T-helper 17 cell (primary cell): ENCODE measurements around the gene IL1RL1. TPM values are rescaled to one million over a fixed set of nuclear protein-coding genes. Genes with fewer than 3 reads are reported as not detected.

Source experiments
- ATAC-seq: fragments of 150-1000 bp; cut with Tn5 transposase; 2 replicates; pipeline ENCODE4 v1.10.0; 2021; ENCODE audit warnings: mild to moderate bottlenecking, moderate library complexity
- DNase-seq, 3 donors: peaks; one replicate each; pipeline versions ENCODE4 v3.0.0 to v3.0.0-alpha.2; 2020 to 2021
- H3K9me3 ChIP-seq: one replicate; pipeline ENCODE4 v1.7.0; 2013; ENCODE audit warnings: low read length, mild to moderate bottlenecking; ENCODE audit not compliant: control insufficient read depth, poor library complexity, severe bottlenecking
- H3K27ac Mint-ChIP-seq: one replicate; pipeline ENCODE4 v1.8.0; 2022; ENCODE audit warnings: mild to moderate bottlenecking, moderate library complexity, mixed read lengths
- H3K27me3 Mint-ChIP-seq: one replicate; pipeline ENCODE4 v1.8.0; 2022; ENCODE audit warnings: mixed read lengths
- H3K36me3 Mint-ChIP-seq: one replicate; pipeline ENCODE4 v1.8.0; 2022; ENCODE audit warnings: low read depth, mixed read lengths
- H3K4me1 Mint-ChIP-seq: one replicate; pipeline ENCODE4 v1.8.0; 2022; ENCODE audit warnings: mild to moderate bottlenecking, mixed read lengths
- H3K4me3 Mint-ChIP-seq: one replicate; pipeline ENCODE4 v1.8.0; 2022; ENCODE audit warnings: mild to moderate bottlenecking, moderate library complexity, mixed read lengths
- total RNA-seq, 4 donors: library from RNA in 2 of 4; stranded (reverse) in 2 of 4; gene quantifications; one replicate each; pipeline ENCODE4 v1.2.3 and lab custom pipeline; 2022 to 2026

Gene IL1RL1
- total RNA-seq, 2 donors from 2014 or later, result 0.60 to 0.99 TPM

DNA sequence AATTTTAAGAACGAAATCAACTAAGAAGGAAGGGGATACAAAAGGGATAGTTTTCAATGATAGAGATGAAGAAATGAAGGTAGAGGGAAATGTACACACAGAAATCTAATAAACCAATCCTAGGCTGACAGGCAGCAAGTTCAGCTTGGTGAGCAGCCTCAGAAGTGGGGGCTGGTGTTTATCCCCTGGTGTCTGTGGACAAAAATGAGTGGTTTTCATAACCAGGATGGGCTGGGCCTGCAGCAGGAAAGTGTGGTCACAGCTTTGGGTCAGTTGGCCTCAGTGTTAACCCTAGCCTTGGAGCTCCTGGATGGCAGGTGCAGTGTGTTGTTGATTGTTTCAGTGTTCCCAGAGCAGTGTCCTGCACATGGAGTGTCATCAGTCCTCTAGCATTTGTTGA is 58.5 kb downstream of the IL1RL1 start:
- Mint-ChIP-seq H3K27me3 (no peaks in the 10 kb centered on the region), H3K4me1 (peaks cover 34% of the 10 kb centered on the region), H3K36me3 (peaks cover 5% of the 10 kb centered on the region), H3K4me3 (no peak overlapping the region), H3K27ac (peak overlapping the region; percentile 98)
- DNase-seq, result no peak
- ATAC-seq, result no peak
- peaks cover 7% of the 10 kb centered on the region for H3K9me3 ChIP-seq

DNA sequence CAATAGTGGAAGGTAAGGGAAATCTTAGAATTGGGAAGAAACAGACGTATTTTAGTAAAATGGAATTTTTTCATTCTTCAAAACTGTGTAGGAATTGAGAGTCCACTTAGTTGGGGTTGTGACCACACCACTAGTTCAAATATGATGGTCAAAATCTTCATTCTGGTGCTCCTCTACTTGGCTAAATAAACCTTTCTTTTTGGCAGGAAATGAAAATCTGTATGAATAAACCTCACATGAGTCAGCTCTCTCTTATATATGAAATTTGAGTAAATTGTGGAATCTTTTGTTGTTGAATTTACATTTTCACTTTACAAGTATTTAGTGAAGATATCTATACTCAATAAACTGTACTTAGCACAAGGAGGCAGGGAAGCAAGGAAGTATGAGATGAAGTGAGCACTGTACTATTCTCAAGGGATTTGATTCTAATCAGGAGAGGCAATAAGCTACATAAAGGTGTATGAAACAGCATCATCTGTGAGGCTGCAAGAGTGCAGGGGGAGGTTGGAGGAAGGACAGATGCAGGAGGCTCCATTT is 64.8 kb downstream of the IL1RL1 start:
- H3K9me3 ChIP-seq, result peaks cover 2% of the 10 kb centered on the region
- no peak for ATAC-seq
- Mint-ChIP-seq H3K27ac (peak overlapping the region; percentile 2), H3K4me1 (no peaks in the 10 kb centered on the region), H3K36me3 (peaks cover 3% of the 10 kb centered on the region), H3K27me3 (no peaks in the 10 kb centered on the region), H3K4me3 (no peak overlapping the region)
- DNase-seq, result no peak

- H3K4me3 Mint-ChIP-seq, result no peak overlapping the region
Measured at GRCh38 chr2:102383722-102384121, 72.4 kb downstream of the IL1RL1 start.

DNA sequence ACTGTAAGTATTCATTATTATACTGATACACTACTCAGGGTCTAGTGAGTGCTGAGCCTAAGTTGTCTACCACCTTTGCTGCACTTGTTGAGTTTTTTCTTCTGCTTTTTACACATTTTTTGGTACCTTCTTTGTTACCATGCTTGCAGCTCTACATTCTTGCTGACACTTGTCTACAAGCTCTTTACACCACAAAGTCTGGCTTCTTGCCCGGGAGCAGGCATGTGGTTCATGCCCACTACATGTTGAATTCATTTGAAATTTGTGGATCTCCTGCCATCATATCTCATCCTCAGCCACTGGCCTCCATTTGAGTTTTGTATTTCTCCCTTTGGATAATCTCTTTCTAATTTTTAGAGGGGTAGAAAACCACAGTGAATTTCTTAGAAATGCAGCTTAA is 74.2 kb downstream of the IL1RL1 start:
- Mint-ChIP-seq H3K36me3 (peaks cover 12% of the 10 kb centered on the region), H3K27ac (no peak overlapping the region)

More at GRCh38 chr2:102383722-102384121, 72.4 kb downstream of the IL1RL1 start:
- H3K27me3 Mint-ChIP-seq, result no peaks in the 10 kb centered on the region
- H3K36me3 Mint-ChIP-seq, result peaks cover 9% of the 10 kb centered on the region
- peaks cover 13% of the 10 kb centered on the region for H3K4me1 Mint-ChIP-seq
- H3K27ac Mint-ChIP-seq, result no peak overlapping the region
- ATAC-seq, result no peak
- H3K9me3 ChIP-seq, result peaks cover 3% of the 10 kb centered on the region
- DNase-seq, result no peak

DNA sequence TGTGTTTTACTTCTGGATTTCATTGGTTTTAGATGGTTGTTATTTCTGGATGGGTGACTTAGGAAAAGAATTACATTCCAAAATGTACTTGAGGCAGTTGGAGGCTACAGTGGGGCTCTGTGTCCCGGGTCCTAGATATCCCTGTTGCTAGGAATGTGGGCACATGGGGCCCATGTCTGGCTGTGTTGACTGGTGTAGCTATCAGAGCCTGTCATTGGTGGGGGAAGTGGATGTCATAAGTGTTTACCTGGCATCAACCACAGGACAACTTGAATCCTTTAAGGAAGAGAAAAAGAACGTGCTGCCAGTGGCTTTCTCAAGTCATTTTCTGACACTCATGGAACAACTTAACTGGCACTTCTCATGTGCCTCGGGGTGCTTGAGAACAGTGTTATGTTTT is 74.6 kb downstream of the IL1RL1 start:
- Mint-ChIP-seq H3K27ac (peak overlapping the region; percentile 27), H3K4me1 (peaks cover 20% of the 10 kb centered on the region), H3K27me3 (no peaks in the 10 kb centered on the region), H3K36me3 (peaks cover 12% of the 10 kb centered on the region), H3K4me3 (no peak overlapping the region)
- no peak for DNase-seq
- peaks cover 3% of the 10 kb centered on the region for H3K9me3 ChIP-seq
- ATAC-seq, result no peak

More for the DNA sequence above, 74.2 kb downstream of the IL1RL1 start:
- DNase-seq (no peak), ATAC-seq (no peak)
- H3K4me1 Mint-ChIP-seq, result peaks cover 20% of the 10 kb centered on the region
- H3K4me3 Mint-ChIP-seq, result no peak overlapping the region
- H3K9me3 ChIP-seq, result peaks cover 3% of the 10 kb centered on the region
- no peaks in the 10 kb centered on the region for H3K27me3 Mint-ChIP-seq

DNA sequence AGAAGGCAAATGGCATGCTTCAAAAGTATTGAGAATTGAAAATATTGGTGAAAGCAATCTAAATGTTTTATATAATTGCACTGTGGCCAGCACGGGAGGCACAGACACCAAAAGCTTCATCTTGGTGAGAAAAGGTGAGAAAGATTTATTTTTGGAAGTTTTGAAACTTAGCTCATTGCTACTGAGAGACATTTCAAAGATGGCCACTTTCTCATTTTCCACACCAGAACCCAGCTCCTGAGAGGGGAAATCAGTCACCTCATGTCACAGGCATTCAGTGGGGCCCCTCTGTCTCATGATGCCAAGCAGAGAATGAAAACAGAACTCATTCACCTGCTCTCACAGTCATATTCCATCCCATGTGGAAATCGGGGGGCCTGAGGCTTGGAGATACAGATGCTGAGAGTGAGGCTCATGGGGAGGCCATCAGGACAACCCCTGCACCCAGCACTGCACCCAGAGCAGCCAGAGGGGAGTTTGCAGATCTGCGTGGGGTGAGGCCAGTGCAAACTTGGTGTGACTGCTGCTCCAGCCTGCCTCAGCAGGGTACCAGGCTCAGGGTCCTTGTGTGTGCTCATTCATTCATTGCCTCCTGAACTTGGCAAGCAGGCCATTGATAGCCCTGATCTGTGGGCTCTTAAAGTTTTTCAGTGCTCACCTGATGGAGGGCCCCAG is 75.6 kb downstream of the IL1RL1 start:
- H3K4me1 Mint-ChIP-seq, result peaks cover 28% of the 10 kb centered on the region
- DNase-seq (no peak), ATAC-seq (no peak)
- H3K9me3 ChIP-seq, result peaks cover 3% of the 10 kb centered on the region
- H3K27ac Mint-ChIP-seq, result no peak overlapping the region
- H3K4me3 Mint-ChIP-seq, result no peak overlapping the region
- peaks cover 12% of the 10 kb centered on the region for H3K36me3 Mint-ChIP-seq
- no peaks in the 10 kb centered on the region for H3K27me3 Mint-ChIP-seq

DNA sequence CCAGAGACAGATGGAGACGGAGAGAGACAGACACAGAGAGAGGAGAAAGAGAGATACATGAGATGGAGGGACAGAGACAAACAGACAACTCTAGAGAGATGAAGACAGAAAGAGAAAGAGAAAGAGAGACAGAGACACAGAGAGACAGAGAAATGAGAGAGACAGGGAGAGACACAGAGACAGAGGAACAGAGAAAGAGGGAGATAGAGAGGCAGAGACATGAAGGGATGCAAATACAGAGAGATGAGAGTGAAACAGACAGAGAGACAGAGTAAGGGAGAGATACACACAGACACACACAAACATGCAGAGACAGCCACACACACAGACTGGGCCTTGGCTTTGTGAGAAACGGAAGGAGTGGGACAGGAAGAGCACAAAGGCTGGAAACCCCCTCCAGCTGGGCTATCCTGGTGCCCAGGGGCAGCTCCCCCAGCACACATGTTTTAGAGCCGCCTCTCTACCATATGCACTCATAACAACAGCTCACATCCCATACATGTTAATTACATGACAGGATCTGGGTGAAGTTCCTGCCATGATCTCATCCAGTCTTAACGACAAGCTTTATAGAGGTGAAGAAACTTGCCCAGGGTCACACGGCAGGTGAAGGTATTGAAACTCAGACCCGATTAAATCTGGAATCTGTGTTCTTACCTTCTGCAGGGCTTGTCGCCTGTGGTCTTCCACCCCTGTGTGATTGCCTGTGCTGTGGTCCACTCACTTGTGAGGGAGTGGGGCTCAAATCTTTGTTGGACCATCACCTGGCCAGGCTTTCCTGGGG is 76.6 kb downstream of the IL1RL1 start:
- ATAC-seq, result no peak
- peak overlapping the region; percentile 0 for H3K27ac Mint-ChIP-seq
- H3K36me3 Mint-ChIP-seq, result peaks cover 12% of the 10 kb centered on the region
- H3K4me3 Mint-ChIP-seq, result no peak overlapping the region
- peaks cover 28% of the 10 kb centered on the region for H3K4me1 Mint-ChIP-seq
- no peaks in the 10 kb centered on the region for H3K9me3 ChIP-seq
- no peaks in the 10 kb centered on the region for H3K27me3 Mint-ChIP-seq
- no peak for DNase-seq

- Mint-ChIP-seq H3K36me3 (peaks cover 9% of the 10 kb centered on the region), H3K27me3 (no peaks in the 10 kb centered on the region), H3K27ac (peak overlapping the region; percentile 45), H3K4me3 (peak overlapping the region; percentile 10), H3K4me1 (peaks cover 28% of the 10 kb centered on the region)
- DNase-seq (no peak), ATAC-seq (peak; percentile 78)
- H3K9me3 ChIP-seq, result no peaks in the 10 kb centered on the region
Measured at GRCh38 chr2:102391565-102391964, 80.2 kb downstream of the IL1RL1 start.

DNA sequence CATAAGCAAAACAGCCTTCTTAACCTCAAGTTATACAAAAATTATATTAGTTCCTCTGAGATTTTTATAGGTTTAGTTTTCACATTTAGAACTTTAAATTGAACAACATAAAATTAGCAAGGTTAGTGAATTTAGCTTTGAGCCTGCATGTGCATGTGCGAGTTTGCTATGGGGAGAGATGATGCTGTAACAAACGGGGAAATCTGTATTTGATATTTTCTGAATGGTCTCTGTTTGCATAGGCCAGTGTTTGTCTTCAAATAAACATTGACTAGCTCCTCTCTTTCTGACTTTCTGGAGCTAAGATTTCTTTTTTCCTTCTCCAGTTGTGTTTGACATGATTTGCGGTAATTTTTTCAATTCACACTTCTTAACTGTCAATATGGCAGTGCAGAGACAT is 80.7 kb downstream of the IL1RL1 start:
- H3K4me1 Mint-ChIP-seq, result peaks cover 26% of the 10 kb centered on the region
- DNase-seq (no peak), ATAC-seq (no peak)
- peak overlapping the region; percentile 2 for H3K27ac Mint-ChIP-seq
- peaks cover 8% of the 10 kb centered on the region for H3K36me3 Mint-ChIP-seq
- no peaks in the 10 kb centered on the region for H3K9me3 ChIP-seq
- H3K4me3 Mint-ChIP-seq, result no peak overlapping the region
- H3K27me3 Mint-ChIP-seq, result no peaks in the 10 kb centered on the region

- Mint-ChIP-seq H3K27me3 (no peaks in the 10 kb centered on the region), H3K27ac (no peak overlapping the region), H3K4me1 (peaks cover 19% of the 10 kb centered on the region), H3K4me3 (no peak overlapping the region), H3K36me3 (peaks cover 2% of the 10 kb centered on the region)
- DNase-seq (no peak), ATAC-seq (no peak)
- no peaks in the 10 kb centered on the region for H3K9me3 ChIP-seq
Measured at GRCh38 chr2:102392942-102393341, 81.6 kb downstream of the IL1RL1 start.

DNA sequence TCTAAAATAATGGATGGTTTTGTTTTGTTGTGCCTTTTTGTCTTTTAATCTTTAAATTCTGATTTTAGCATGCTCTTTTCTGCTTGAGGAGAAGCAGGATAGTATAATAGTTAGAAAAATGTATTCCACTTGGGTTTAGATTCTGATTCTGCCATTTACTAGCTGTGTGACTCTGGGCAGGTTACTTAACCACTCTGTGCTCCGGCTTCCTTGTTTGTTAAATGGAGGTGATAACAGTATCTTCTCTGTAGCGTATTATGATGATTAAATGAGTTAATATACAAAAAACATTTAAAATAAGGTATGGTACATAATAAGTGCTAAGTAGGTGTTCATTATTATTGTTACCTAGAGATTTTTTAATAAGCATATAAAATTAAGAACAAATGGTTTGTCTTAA is 84.6 kb downstream of the IL1RL1 start:
- no peak overlapping the region for H3K27ac Mint-ChIP-seq

GRCh38 chr2:102397209-102397608 is 85.8 kb downstream of the IL1RL1 start:
- no peak overlapping the region for H3K4me3 Mint-ChIP-seq
- ATAC-seq (no peak), DNase-seq (no peak)
- no peaks in the 10 kb centered on the region for H3K27me3 Mint-ChIP-seq
- no peaks in the 10 kb centered on the region for H3K36me3 Mint-ChIP-seq
- no peak overlapping the region for H3K27ac Mint-ChIP-seq
- H3K4me1 Mint-ChIP-seq, result peaks cover 15% of the 10 kb centered on the region
- H3K9me3 ChIP-seq, result no peaks in the 10 kb centered on the region

More for the DNA sequence above, 84.6 kb downstream of the IL1RL1 start:
- no peak overlapping the region for H3K4me3 Mint-ChIP-seq
- no peak for ATAC-seq
- no peaks in the 10 kb centered on the region for H3K27me3 Mint-ChIP-seq
- DNase-seq, result no peak
- H3K9me3 ChIP-seq, result no peaks in the 10 kb centered on the region
- H3K36me3 Mint-ChIP-seq, result no peaks in the 10 kb centered on the region
- H3K4me1 Mint-ChIP-seq, result peaks cover 18% of the 10 kb centered on the region

GRCh38 chr2:102399499-102400141 is 88.3 kb downstream of the IL1RL1 start:
- no peak for ATAC-seq

More at GRCh38 chr2:102399499-102400141, 88.3 kb downstream of the IL1RL1 start:
- Mint-ChIP-seq H3K27ac (peak overlapping the region; percentile 68), H3K4me1 (peaks cover 15% of the 10 kb centered on the region), H3K4me3 (no peak overlapping the region), H3K36me3 (no peaks in the 10 kb centered on the region), H3K27me3 (no peaks in the 10 kb centered on the region)
- DNase-seq, result no peak
- no peaks in the 10 kb centered on the region for H3K9me3 ChIP-seq
